MM.1S (cell line): Measurements from ENCODE around the gene DLGAP1.

Source experiments
- CTCF ChIP-seq: fragments of 300-600 bp; sonication (generic); IDR thresholded peaks from 2 replicates; pipeline ENCODE4 v1.5.1; 2016; ENCODE audit warnings: antibody characterized with exemption, low read length, mixed read lengths
- EZH2 ChIP-seq: fragments of 300-600 bp; sonication (generic); optimal IDR thresholded peaks from 2 replicates; pipeline ENCODE3; 2017; ENCODE audit warnings: low read depth, mild to moderate bottlenecking, antibody characterized with exemption, low read length, mixed read lengths
- EZH2phosphoT487 ChIP-seq: fragments of 300-600 bp; sonication (generic); IDR thresholded peaks from 2 replicates; pipeline ENCODE4 v1.6.1; 2018; ENCODE audit warnings: antibody characterized with exemption, low read length

- TF ChIP-seq EZH2 = no peak
- TF ChIP-seq CTCF = no peak
- no peak for TF ChIP-seq EZH2phosphoT487
These were observed 702.0 kb downstream of the DLGAP1 start for GRCh38 chr18:3753106-3753505.
